ENCODE measurements around the gene RUBCN. TPM values are rescaled to one million over a fixed set of nuclear protein-coding genes. Genes with fewer than 3 reads are reported as not detected.

The RUBCN gene
- total and polyA plus RNA-seq, 2 donors (not counting 1 experiment from before 2014, with no cell fraction given): 57.3 to 423 TPM

GRCh38 chr3:197694251-197694650, 42.5 kb downstream of the RUBCN start:
- Histone ChIP-seq H4K20me1 (ENCODE audit: control insufficient read depth, insufficient read depth, low read length, poor library complexity, severe bottlenecking) (peaks cover 5% of the 10 kb centered on the region), H3K27ac (ENCODE audit: low read length in 2 of 2) (no peak overlapping the region), H3K79me2 (ENCODE audit: control insufficient read depth, insufficient read depth, low read length) (peaks cover 3% of the 10 kb centered on the region), H3K4me3 (ENCODE audit: control extremely low read depth in 1 of 5, extremely low read depth in 1 of 5, insufficient read depth in 1 of 5, low read depth in 2 of 5, low read length in 4 of 5) (no peak overlapping the region), H3K4me1 (ENCODE audit: control insufficient read depth in 2 of 2, insufficient read depth in 2 of 2, low read length in 2 of 2) (no peaks in the 10 kb centered on the region), H2AFZ (ENCODE audit: insufficient read depth, low read depth, low read length, poor library complexity, severe bottlenecking) (no peak overlapping the region), H3K9ac (ENCODE audit: low read length) (no peak overlapping the region), H3K27me3 (replicated peaks in 1 of 4; ENCODE audit: control extremely low read depth in 1 of 4, control insufficient read depth in 3 of 4, insufficient read depth in 4 of 4, low read length in 3 of 4) (no peaks in the 10 kb centered on the region), H3K36me3 (replicated peaks in 1 of 2; ENCODE audit: control extremely low read depth in 1 of 2, control insufficient read depth in 1 of 2, extremely low read depth in 1 of 2, insufficient read depth in 2 of 2, low read length in 1 of 2) (peaks cover 5 to 78% of the 10 kb centered on the region in 2 experiments), H3K4me2 (replicated peaks; ENCODE audit: low read depth, low read length, poor library complexity, severe bottlenecking) (no peak overlapping the region), H3K9me3 (ENCODE audit: control extremely low read depth in 1 of 3, control insufficient read depth in 2 of 3, insufficient read depth in 1 of 3, low read length in 2 of 3) (no peaks in the 10 kb centered on the region)
- Mint-ChIP-seq H3K9me3 (ENCODE audit: insufficient read depth) (no peaks in the 10 kb centered on the region), H3K4me1 (no peaks in the 10 kb centered on the region), H3K27me3 (no peaks in the 10 kb centered on the region), H3K4me3 (no peak overlapping the region), H3K27ac (no peak overlapping the region)
- DNase-seq (no peak), ATAC-seq (ENCODE audit: low read depth) (no peak)
- no peak for TF ChIP-seq EZH2 (IDR thresholded peaks at IDR 0.05; ENCODE audit: borderline replicate concordance, insufficient read depth, low read depth, low read length, poor library complexity, severe bottlenecking)
- TF ChIP-seq CTCF (IDR thresholded peaks at IDR 0.05): no peak
- 100% methylated on average over 2 of the region's 7 CpGs for WGBS (ENCODE audit: insufficient coverage)
- ChIA-PET POLR2A (no interaction called here), CTCF (interaction anchor here (1.3 kb wide), 1 partner anchor 11 kb away, joined by 3 read pairs; no protein-coding TSS in a partner anchor)
- intact Hi-C loops (cut with micrococcal nuclease): no loop called here

- no CpG with 5 or more reads among the region's 4 CpGs for WGBS (ENCODE audit: insufficient coverage)
- Histone ChIP-seq H3K9ac (ENCODE audit: low read length) (no peak overlapping the region), H3K27me3 (replicated peaks in 1 of 4; ENCODE audit: control extremely low read depth in 1 of 4, control insufficient read depth in 3 of 4, insufficient read depth in 4 of 4, low read length in 3 of 4) (no peaks in the 10 kb centered on the region), H3K27ac (ENCODE audit: low read length in 2 of 2) (no peak overlapping the region), H3K9me3 (ENCODE audit: control extremely low read depth in 1 of 3, control insufficient read depth in 2 of 3, insufficient read depth in 1 of 3, low read length in 2 of 3) (no peaks in the 10 kb centered on the region), H3K4me2 (replicated peaks; ENCODE audit: low read depth, low read length, poor library complexity, severe bottlenecking) (no peak overlapping the region), H3K4me1 (ENCODE audit: control insufficient read depth in 2 of 2, insufficient read depth in 2 of 2, low read length in 2 of 2) (no peaks in the 10 kb centered on the region), H4K20me1 (ENCODE audit: control insufficient read depth, insufficient read depth, low read length, poor library complexity, severe bottlenecking) (peaks cover 4% of the 10 kb centered on the region), H3K4me3 (ENCODE audit: control extremely low read depth in 1 of 5, extremely low read depth in 1 of 5, insufficient read depth in 1 of 5, low read depth in 2 of 5, low read length in 4 of 5) (no peak overlapping the region), H2AFZ (ENCODE audit: insufficient read depth, low read depth, low read length, poor library complexity, severe bottlenecking) (no peak overlapping the region), H3K36me3 (replicated peaks in 1 of 2; ENCODE audit: control extremely low read depth in 1 of 2, control insufficient read depth in 1 of 2, extremely low read depth in 1 of 2, insufficient read depth in 2 of 2, low read length in 1 of 2) (peaks cover 6 to 76% of the 10 kb centered on the region in 2 experiments), H3K79me2 (ENCODE audit: control insufficient read depth, insufficient read depth, low read length) (peaks cover 2% of the 10 kb centered on the region)
- no peak for ATAC-seq (ENCODE audit: low read depth)
- no peaks in the 10 kb centered on the region for H3K4me1 Mint-ChIP-seq
- TF ChIP-seq CTCF (IDR thresholded peaks at IDR 0.05) (no peak), EZH2 (IDR thresholded peaks at IDR 0.05; ENCODE audit: borderline replicate concordance, insufficient read depth, low read depth, low read length, poor library complexity, severe bottlenecking) (no peak)
- no peak for DNase-seq
- intact Hi-C loops (cut with micrococcal nuclease): no loop called here
- no peaks in the 10 kb centered on the region for H3K27me3 Mint-ChIP-seq
- no peak overlapping the region for H3K4me3 Mint-ChIP-seq
- no peaks in the 10 kb centered on the region for H3K9me3 Mint-ChIP-seq (ENCODE audit: insufficient read depth)
- ChIA-PET CTCF (no interaction called here), POLR2A (no interaction called here)
- peak overlapping the region; percentile 50 for H3K27ac Mint-ChIP-seq
Measured at GRCh38 chr3:197692641-197693040, 44.1 kb downstream of the RUBCN start.
